Breast epithelium (tissue), 4 donors: Measurements from ENCODE around the gene RIC8B. TPM values are rescaled to one million over a fixed set of nuclear protein-coding genes. Genes with fewer than 3 reads are reported as not detected.
A peak's percentile ranks its signal among the peaks of the same experiment; 100 is the strongest.

Experiments
- DNase-seq, 2 donors: peaks; one replicate each; pipeline ENCODE4 v3.0.0-alpha.2; 2019; ENCODE audit warnings: low spot score in 2 of 2
- H3K27ac ChIP-seq, 2 donors: fragments of 200-600 bp; sonication (generic) in 1 of 2; one replicate each; pipeline ENCODE4 v1.5.1; 2016 to 2019; ENCODE audit warnings: mild to moderate bottlenecking in 1 of 2
- H3K27me3 ChIP-seq, 2 donors: fragments of 200-600 bp; sonication (generic) in 1 of 2; one replicate each; pipeline versions ENCODE4 v1.5.1 to v1.6.0; 2017 to 2019; ENCODE audit warnings: control low read depth in 1 of 2, mild to moderate bottlenecking in 1 of 2
- H3K36me3 ChIP-seq: fragments of 200-600 bp; one replicate; pipeline ENCODE4 v1.5.1; 2019
- H3K4me1 ChIP-seq, 2 donors: fragments of 200-600 bp; sonication (generic); one replicate each; pipeline ENCODE4 v1.5.1; 2016 to 2019; ENCODE audit warnings: control low read depth in 1 of 2
- H3K4me3 ChIP-seq, 3 donors: fragments of 200-600 bp; sonication (generic); 1 replicate in 2 of 3; 2 replicates in 1 of 3; pipeline ENCODE4 v1.5.1; 2016 to 2019; ENCODE audit warnings: mild to moderate bottlenecking in 3 of 3, moderate library complexity in 2 of 3
- H3K9me3 ChIP-seq, 2 donors: fragments of 200-600 bp; sonication (generic) in 1 of 2; one replicate each; pipeline ENCODE4 v1.5.1; 2016 to 2019; ENCODE audit warnings: control low read depth in 1 of 2
- POLR2A ChIP-seq: fragments of 450-650 bp; IDR thresholded peaks from one replicate; pipeline ENCODE4 v1.6.1; 2016; ENCODE audit warnings: antibody characterized with exemption, mild to moderate bottlenecking, moderate library complexity
- POLR2AphosphoS5 ChIP-seq, 3 donors: sonication (generic); formaldehyde crosslinking; IDR thresholded peaks; one replicate each; pipeline ENCODE4 v1.6.1; 2017; ENCODE audit warnings: antibody characterized with exemption in 3 of 3
- intact Hi-C: fragments of 100-400 bp; cut with DNase I; formaldehyde crosslinking; loops from one replicate; pipeline ENCODE4 v1.15.1; 2023; ENCODE audit warnings: low total_unique reads
- total RNA-seq, 3 donors: library from RNA; depleted of rRNA; stranded (reverse); fragments of >200 nt; gene quantifications; one replicate each; pipeline ENCODE4 v1.1.0, GENCODE V29; 2016
- TF ChIP-seq, protein P1 (sequence below), 3 donors: fragments of 450-650 bp; IDR thresholded peaks; one replicate each; pipeline ENCODE4 v1.5.1; 2016 to 2017; ENCODE audit warnings: antibody characterized with exemption in 3 of 3, mild to moderate bottlenecking in 3 of 3, moderate library complexity in 3 of 3

The RIC8B gene
- total RNA-seq, 3 donors from 2014 or later, result 19.0 to 23.9 (median 19.7) TPM

DNA sequence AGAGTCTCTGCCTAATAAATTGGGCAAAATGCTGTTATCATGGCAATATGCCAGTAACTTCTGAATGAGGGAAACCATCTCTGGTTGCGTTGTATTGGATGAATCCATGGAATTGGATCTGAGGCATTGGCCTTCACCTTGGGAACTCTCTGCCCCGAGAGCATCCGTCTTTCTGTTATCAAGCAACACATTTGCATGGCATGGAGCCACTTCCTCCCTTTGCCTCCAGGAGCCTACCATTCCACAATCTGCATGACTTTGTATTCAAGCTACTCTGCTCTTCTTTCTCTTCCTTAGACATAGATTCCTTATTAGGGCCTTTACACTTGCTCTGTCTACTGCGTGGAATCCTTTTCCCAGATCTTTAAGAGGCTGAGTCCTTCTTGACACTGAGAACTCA lies 57.2 kb downstream of the RIC8B start:
- Histone ChIP-seq H3K4me3 (no peak overlapping the region), H3K9me3 (no peaks in the 10 kb centered on the region), H3K4me1 (no peaks in the 10 kb centered on the region), H3K27me3 (no peaks in the 10 kb centered on the region), H3K27ac (no peak overlapping the region), H3K36me3 (no peaks in the 10 kb centered on the region)
- TF ChIP-seq POLR2AphosphoS5 (IDR thresholded peaks at IDR 0.05) (no peak), POLR2A (no peak)
- TF ChIP-seq, protein P1, sequence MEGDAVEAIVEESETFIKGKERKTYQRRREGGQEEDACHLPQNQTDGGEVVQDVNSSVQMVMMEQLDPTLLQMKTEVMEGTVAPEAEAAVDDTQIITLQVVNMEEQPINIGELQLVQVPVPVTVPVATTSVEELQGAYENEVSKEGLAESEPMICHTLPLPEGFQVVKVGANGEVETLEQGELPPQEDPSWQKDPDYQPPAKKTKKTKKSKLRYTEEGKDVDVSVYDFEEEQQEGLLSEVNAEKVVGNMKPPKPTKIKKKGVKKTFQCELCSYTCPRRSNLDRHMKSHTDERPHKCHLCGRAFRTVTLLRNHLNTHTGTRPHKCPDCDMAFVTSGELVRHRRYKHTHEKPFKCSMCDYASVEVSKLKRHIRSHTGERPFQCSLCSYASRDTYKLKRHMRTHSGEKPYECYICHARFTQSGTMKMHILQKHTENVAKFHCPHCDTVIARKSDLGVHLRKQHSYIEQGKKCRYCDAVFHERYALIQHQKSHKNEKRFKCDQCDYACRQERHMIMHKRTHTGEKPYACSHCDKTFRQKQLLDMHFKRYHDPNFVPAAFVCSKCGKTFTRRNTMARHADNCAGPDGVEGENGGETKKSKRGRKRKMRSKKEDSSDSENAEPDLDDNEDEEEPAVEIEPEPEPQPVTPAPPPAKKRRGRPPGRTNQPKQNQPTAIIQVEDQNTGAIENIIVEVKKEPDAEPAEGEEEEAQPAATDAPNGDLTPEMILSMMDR (IDR thresholded peaks at IDR 0.05), result no peak
- intact Hi-C loops, result loop anchor here (10.0 kb wide), 1 partner anchor 1577 kb away; no protein-coding TSS in a partner anchor
- DNase-seq, result no peak

DNA sequence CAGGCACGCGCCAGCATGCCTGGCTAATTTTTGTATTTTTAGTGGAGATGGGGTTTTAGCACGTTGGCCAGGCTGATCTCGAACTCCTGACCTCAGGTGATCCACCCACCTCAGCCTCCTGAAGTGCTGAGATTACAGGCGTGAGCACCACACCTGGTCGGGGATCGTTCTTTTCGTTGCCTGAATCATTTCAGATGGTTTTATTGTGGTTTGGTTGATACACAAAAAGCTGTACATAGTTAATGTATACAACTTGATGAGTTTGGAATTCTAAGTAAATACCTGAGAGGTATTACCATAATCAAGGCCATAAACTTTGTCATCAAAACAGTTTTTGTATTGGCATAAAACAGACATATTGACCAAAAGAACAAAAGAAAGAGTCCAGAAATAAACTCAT lies 63.3 kb downstream of the RIC8B start:
- H3K9me3 ChIP-seq, result no peaks in the 10 kb centered on the region
- no peaks in the 10 kb centered on the region for H3K27me3 ChIP-seq
- no peak for DNase-seq
- TF ChIP-seq, protein P1 (IDR thresholded peaks at IDR 0.05), result no peak
- TF ChIP-seq POLR2AphosphoS5 (IDR thresholded peaks at IDR 0.05) (no peak), POLR2A (no peak)
- H3K36me3 ChIP-seq, result no peaks in the 10 kb centered on the region
- H3K27ac ChIP-seq, result no peak overlapping the region
- intact Hi-C loops, result loop anchor here (10.0 kb wide), 1 partner anchor 1583 kb away; no protein-coding TSS in a partner anchor
- H3K4me3 ChIP-seq, result no peak overlapping the region
- H3K4me1 ChIP-seq, result no peaks in the 10 kb centered on the region

DNA sequence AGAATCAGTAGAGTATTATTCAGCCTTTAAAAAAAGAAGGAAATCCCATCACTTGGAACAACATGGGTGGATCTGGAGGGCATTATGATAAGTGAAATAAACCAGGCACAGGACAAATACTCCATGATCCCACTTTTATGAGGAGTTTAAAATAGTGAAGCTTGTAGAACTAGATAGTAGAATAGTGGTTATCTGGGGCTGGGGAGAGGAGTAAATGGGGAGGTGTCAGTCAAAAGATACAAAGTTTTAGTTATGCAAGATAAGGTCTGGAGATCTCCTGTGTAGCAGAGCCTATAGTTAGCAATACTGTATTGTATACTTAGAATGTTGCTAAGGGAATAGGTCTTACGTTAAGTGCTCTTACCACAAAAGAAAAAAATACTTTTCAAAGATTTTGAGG lies 64.9 kb downstream of the RIC8B start:
- H3K9me3 ChIP-seq, result no peaks in the 10 kb centered on the region
- DNase-seq, result no peak
- no peaks in the 10 kb centered on the region for H3K27me3 ChIP-seq
- no peak for TF ChIP-seq POLR2A
- no peak for TF ChIP-seq POLR2AphosphoS5 (IDR thresholded peaks at IDR 0.05)
- TF ChIP-seq, protein P1 (IDR thresholded peaks at IDR 0.05), result no peak
- no peak overlapping the region for H3K27ac ChIP-seq
- no peaks in the 10 kb centered on the region for H3K4me1 ChIP-seq
- intact Hi-C loops, result loop anchor here (10.0 kb wide), 1 partner anchor 1585 kb away; no protein-coding TSS in a partner anchor
- no peak overlapping the region for H3K4me3 ChIP-seq
- no peaks in the 10 kb centered on the region for H3K36me3 ChIP-seq

DNA sequence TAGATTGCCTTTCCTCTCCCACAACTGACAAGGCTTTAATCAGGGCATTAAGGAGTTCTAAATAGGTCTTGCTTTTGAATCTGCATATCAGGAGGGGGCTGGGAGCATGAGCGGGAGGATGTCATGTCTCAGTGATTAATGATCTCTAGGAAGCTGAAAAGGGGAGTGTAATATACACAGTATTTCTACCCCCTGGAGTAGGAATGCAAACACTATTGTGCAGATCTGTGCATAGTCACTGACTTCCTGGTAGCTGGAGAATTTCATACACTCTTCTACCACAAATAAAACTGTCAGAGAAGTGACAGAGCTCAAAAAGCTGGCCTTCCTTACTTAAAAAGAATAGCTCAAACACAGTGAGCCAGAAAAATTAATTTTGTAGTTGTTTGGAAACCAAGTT lies 65.8 kb downstream of the RIC8B start:
- Histone ChIP-seq H3K27me3 (no peaks in the 10 kb centered on the region), H3K4me3 (no peak overlapping the region), H3K27ac (no peak overlapping the region), H3K4me1 (no peaks in the 10 kb centered on the region), H3K9me3 (no peaks in the 10 kb centered on the region), H3K36me3 (no peaks in the 10 kb centered on the region)
- intact Hi-C loops, result loop anchor here (10.0 kb wide), 1 partner anchor 455 kb away; no protein-coding TSS in a partner anchor
- TF ChIP-seq, protein P1 (IDR thresholded peaks at IDR 0.05), result no peak
- no peak for TF ChIP-seq POLR2AphosphoS5 (IDR thresholded peaks at IDR 0.05)
- TF ChIP-seq POLR2A, result no peak
- no peak for DNase-seq

- Histone ChIP-seq H3K4me1 (no peaks in the 10 kb centered on the region), H3K36me3 (no peaks in the 10 kb centered on the region), H3K9me3 (no peaks in the 10 kb centered on the region), H3K27ac (no peak overlapping the region), H3K4me3 (no peak overlapping the region), H3K27me3 (no peaks in the 10 kb centered on the region)
- intact Hi-C loops, result loop anchor here (10.0 kb wide), 1 partner anchor 457 kb away; no protein-coding TSS in a partner anchor
- DNase-seq, result no peak
- TF ChIP-seq POLR2A, result no peak
- TF ChIP-seq, protein P1 (IDR thresholded peaks at IDR 0.05), result peak in 2 of 3 donors; percentile 54 to 57
Observed at GRCh38 chr12:106841510-106842302, 67.2 kb downstream of the RIC8B start.
